HepG2 (cell line): ENCODE results near the gene RTN3. TPM values are rescaled to one million over a fixed set of nuclear protein-coding genes. Genes with fewer than 3 reads are reported as not detected.
A peak's percentile ranks its signal among the peaks of the same experiment; 100 is the strongest.

ENCODE experiments used
- HOXA5 ChIP-seq: sonication (generic); formaldehyde crosslinking; IDR thresholded peaks from 2 replicates; pipeline ENCODE4 v1.4.0; 2020; ENCODE audit warnings: missing genetic modification reagents
- ISX ChIP-seq: sonication (generic); formaldehyde crosslinking; conservative IDR thresholded peaks from 2 replicates; pipeline ENCODE4 v1.5.0; 2020; ENCODE audit warnings: missing genetic modification reagents
- KAT7 ChIP-seq: IDR thresholded peaks from 2 replicates; pipeline ENCODE4 v1.6.1; 2018; ENCODE audit warnings: borderline replicate concordance, missing compliant biosample characterization
- USF2 ChIP-seq, 2 experiments: sonication (generic) in 1 of 2; formaldehyde crosslinking in 1 of 2; IDR thresholded peaks; 2 replicates each; pipeline versions ENCODE4 v1.5.1 to v1.6.1; 2011 to 2020; ENCODE audit warnings: borderline replicate concordance in 1 of 2, low read depth in 1 of 2, low read length in 1 of 2, mild to moderate bottlenecking in 1 of 2, missing genetic modification reagents in 1 of 2, moderate library complexity in 1 of 2
- YY1 ChIP-seq: IDR thresholded peaks from 2 replicates; pipeline ENCODE4 v1.6.1; 2011; ENCODE audit warnings: low read length, low read depth, moderate library complexity, mild to moderate bottlenecking; ENCODE audit not compliant: insufficient read depth, insufficient replicate concordance
- ZBTB20 ChIP-seq: sonication (generic); formaldehyde crosslinking; IDR thresholded peaks from 2 replicates; pipeline ENCODE4 v1.8.1; 2023; ENCODE audit warnings: missing genetic modification reagents, low read depth, mild to moderate bottlenecking, borderline replicate concordance
- ZBTB39 ChIP-seq: sonication (generic); formaldehyde crosslinking; IDR thresholded peaks from 2 replicates; pipeline ENCODE4 v1.5.0; 2020; ENCODE audit warnings: missing genetic modification reagents
- ZFP90 ChIP-seq: sonication (generic); formaldehyde crosslinking; IDR thresholded peaks from 2 replicates; pipeline ENCODE4 v1.8.0; 2022; ENCODE audit warnings: missing genetic modification reagents, mild to moderate bottlenecking, inconsistent platforms, borderline replicate concordance
- ZGPAT ChIP-seq: IDR thresholded peaks from 2 replicates; pipeline ENCODE4 v1.6.1; 2016; ENCODE audit warnings: mild to moderate bottlenecking
- ZNF251 ChIP-seq: sonication (generic); formaldehyde crosslinking; IDR thresholded peaks from 2 replicates; pipeline ENCODE4 v1.9.0; 2021; ENCODE audit warnings: mild to moderate bottlenecking, missing genetic modification reagents
- ZNF3 ChIP-seq: IDR thresholded peaks from 2 replicates; pipeline ENCODE4 v1.7.0; 2017; ENCODE audit warnings: inconsistent platforms
- ZSCAN31 ChIP-seq: sonication (generic); formaldehyde crosslinking; IDR thresholded peaks from 2 replicates; pipeline ENCODE4 v1.5.0; 2020; ENCODE audit warnings: low read depth, mild to moderate bottlenecking, missing genetic modification reagents
- polyA plus RNA-seq, 8 experiments: library from polyadenylated mRNA; depleted of rRNA in 3 of 8; stranded (reverse) in 7 of 8; unstranded in 1 of 8; fragments of >200 nt; fragmentation: Illumina TruSeq in 4 of 8; extraction: Trizol in 4 of 8; gene quantifications; 2 replicates each; pipeline versions ENCODE4 v1.2.1 to v1.2.3, GENCODE V29; 2011 to 2016; ENCODE audit warnings: low read depth in 4 of 8, missing spikeins in 1 of 8, mixed read lengths in 1 of 8; ENCODE audit not compliant: insufficient read depth in 1 of 8
- total RNA-seq, 5 experiments: library from RNA; depleted of rRNA; stranded (reverse); fragments of >200 nt; fragmentation: Illumina TruSeq; extraction: Trizol; gene quantifications; 2 replicates each; pipeline ENCODE4 v1.2.3, GENCODE V29; 2016; ENCODE audit warnings: low read depth in 1 of 5
- TF ChIP-seq, protein P1 (sequence below): sonication (generic); formaldehyde crosslinking; IDR thresholded peaks from 2 replicates; pipeline ENCODE4 v1.8.0; 2022; ENCODE audit warnings: low read depth, missing genetic modification reagents
- TF ChIP-seq, protein P2 (sequence below): sonication (generic); formaldehyde crosslinking; IDR thresholded peaks from 2 replicates; pipeline ENCODE4 v1.8.0; 2022; ENCODE audit warnings: mild to moderate bottlenecking, missing genetic modification reagents
- TF ChIP-seq, protein P3 (sequence below), 2 experiments: fragments of 450-650 bp in 1 of 2; sonication (generic) in 1 of 2; formaldehyde crosslinking; IDR thresholded peaks; 2 replicates each; pipeline versions ENCODE4 v1.5.0 to v1.8.0; 2020 to 2022; ENCODE audit warnings: mild to moderate bottlenecking in 1 of 2, missing genetic modification reagents in 1 of 2

The RTN3 gene
- total and polyA plus RNA-seq, 2 of the 13 experiments (the other 11 are each of a cell fraction or from before 2014, with no cell fraction given), result 32.2 to 41.1 TPM

- peak; percentile 40; the same call in 1 of the 2 replicates for TF ChIP-seq HOXA5 (CRISPR knock-in tag)
- TF ChIP-seq YY1, result peak; percentile 42
- no peak for TF ChIP-seq ZFP90 (CRISPR knock-in tag)
- TF ChIP-seq ZBTB39 (CRISPR knock-in tag), result no peak
- peak; percentile 55 for TF ChIP-seq ZGPAT (CRISPR knock-in tag)
- TF ChIP-seq, protein P1, sequence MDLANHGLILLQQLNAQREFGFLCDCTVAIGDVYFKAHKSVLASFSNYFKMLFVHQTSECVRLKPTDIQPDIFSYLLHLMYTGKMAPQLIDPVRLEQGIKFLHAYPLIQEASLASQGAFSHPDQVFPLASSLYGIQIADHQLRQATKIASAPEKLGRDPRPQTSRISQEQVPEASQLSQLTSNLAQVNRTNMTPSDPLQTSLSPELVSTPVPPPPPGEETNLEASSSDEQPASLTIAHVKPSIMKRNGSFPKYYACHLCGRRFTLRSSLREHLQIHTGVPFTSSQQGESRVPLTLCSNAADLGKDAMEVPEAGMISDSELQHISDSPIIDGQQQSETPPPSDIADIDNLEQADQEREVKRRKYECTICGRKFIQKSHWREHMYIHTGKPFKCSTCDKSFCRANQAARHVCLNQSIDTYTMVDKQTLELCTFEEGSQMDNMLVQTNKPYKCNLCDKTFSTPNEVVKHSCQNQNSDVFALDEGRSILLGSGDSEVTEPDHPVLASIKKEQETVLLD (CRISPR knock-in tag), result peak; percentile 37; the same call in 1 of the 2 replicates
- 0 out of 2 replicates have a peak, but pooled peaks have one; percentile 39 for TF ChIP-seq ZNF3 (CRISPR knock-in tag)
- TF ChIP-seq ZBTB20 (CRISPR knock-in tag), result no peak; the same call in 1 of the 2 replicates
- TF ChIP-seq ZSCAN31 (CRISPR knock-in tag), result peak; percentile 52; the same call in 1 of the 2 replicates
- TF ChIP-seq KAT7 (CRISPR knock-in tag), result peak; percentile 36; the same call in 1 of the 2 replicates
- no peak for TF ChIP-seq ZNF251 (CRISPR knock-in tag)
- TF ChIP-seq ISX (CRISPR knock-in tag), result no peak
- TF ChIP-seq, protein P2, sequence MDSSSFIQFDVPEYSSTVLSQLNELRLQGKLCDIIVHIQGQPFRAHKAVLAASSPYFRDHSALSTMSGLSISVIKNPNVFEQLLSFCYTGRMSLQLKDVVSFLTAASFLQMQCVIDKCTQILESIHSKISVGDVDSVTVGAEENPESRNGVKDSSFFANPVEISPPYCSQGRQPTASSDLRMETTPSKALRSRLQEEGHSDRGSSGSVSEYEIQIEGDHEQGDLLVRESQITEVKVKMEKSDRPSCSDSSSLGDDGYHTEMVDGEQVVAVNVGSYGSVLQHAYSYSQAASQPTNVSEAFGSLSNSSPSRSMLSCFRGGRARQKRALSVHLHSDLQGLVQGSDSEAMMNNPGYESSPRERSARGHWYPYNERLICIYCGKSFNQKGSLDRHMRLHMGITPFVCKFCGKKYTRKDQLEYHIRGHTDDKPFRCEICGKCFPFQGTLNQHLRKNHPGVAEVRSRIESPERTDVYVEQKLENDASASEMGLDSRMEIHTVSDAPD (CRISPR knock-in tag), result no peak
- TF ChIP-seq, protein P3, sequence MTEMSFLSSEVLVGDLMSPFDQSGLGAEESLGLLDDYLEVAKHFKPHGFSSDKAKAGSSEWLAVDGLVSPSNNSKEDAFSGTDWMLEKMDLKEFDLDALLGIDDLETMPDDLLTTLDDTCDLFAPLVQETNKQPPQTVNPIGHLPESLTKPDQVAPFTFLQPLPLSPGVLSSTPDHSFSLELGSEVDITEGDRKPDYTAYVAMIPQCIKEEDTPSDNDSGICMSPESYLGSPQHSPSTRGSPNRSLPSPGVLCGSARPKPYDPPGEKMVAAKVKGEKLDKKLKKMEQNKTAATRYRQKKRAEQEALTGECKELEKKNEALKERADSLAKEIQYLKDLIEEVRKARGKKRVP (CRISPR knock-in tag; IDR thresholded peaks at IDR 0.05), result peak in 1 of 2 experiments; percentile 16; a peak in 1 of 4 replicates
- TF ChIP-seq USF2 (IDR thresholded peaks at IDR 0.05; ENCODE audit: low read depth, low read length), result no peak
- no peak for TF ChIP-seq USF2 (CRISPR knock-in tag; IDR thresholded peaks at IDR 0.05; ENCODE audit: borderline replicate concordance)
Measured at GRCh38 chr11:63681321-63682065, at the start of gene RTN3 (continued).
